Left lung (tissue), 10 donors: ENCODE results near the gene ITGB4. TPM values are rescaled to one million over a fixed set of nuclear protein-coding genes. Genes with fewer than 3 reads are reported as not detected.

Source experiments
- ATAC-seq: fragments of 200-7000 bp; cut with Tn5 transposase; one replicate; pipeline ENCODE4 v1.9.1; 2020; ENCODE audit warnings: moderate library complexity
- DNase-seq, 4 donors: peaks; one replicate each; pipeline ENCODE4 v3.0.0-alpha.2; 2013 to 2020
- H3K27ac ChIP-seq, 2 donors: fragments of 200-600 bp; sonication (generic) in 1 of 2; one replicate each; pipeline versions ENCODE4 v1.5.0 to v1.8.0; 2020 to 2021
- H3K27me3 ChIP-seq, 2 donors: fragments of 200-600 bp; sonication (generic) in 1 of 2; one replicate each; pipeline versions ENCODE4 v1.5.0 to v1.8.0; 2020 to 2021
- H3K36me3 ChIP-seq, 2 donors: fragments of 200-600 bp; sonication (generic) in 1 of 2; one replicate each; pipeline versions ENCODE4 v1.5.0 to v1.8.0; 2020 to 2021
- H3K4me1 ChIP-seq, 2 donors: fragments of 200-600 bp; one replicate each; pipeline ENCODE4 v1.8.0; 2021
- H3K4me3 ChIP-seq, 2 donors: fragments of 200-600 bp; sonication (generic) in 1 of 2; one replicate each; pipeline versions ENCODE4 v1.5.0 to v1.8.0; 2020 to 2021; ENCODE audit warnings: mild to moderate bottlenecking in 1 of 2
- H3K9me3 ChIP-seq, 2 donors: fragments of 200-600 bp; sonication (generic) in 1 of 2; one replicate each; pipeline versions ENCODE4 v1.5.0 to v1.8.0; 2020 to 2021
- CTCF ChIP-seq, 2 donors: fragments of 200-600 bp; sonication (generic) in 1 of 2; IDR thresholded peaks; one replicate each; pipeline versions ENCODE4 v1.5.0 to v1.8.0; 2021; ENCODE audit warnings: antibody characterized with exemption in 2 of 2
- intact Hi-C, 2 donors: fragments of 100-400 bp; cut with DNase I; formaldehyde crosslinking; loops; one replicate each; pipeline versions ENCODE4 v1.11.2 to v1.14.2; 2022
- polyA plus RNA-seq, 6 donors: library from polyadenylated mRNA; unstranded; fragments of 120-200 nt; gene quantifications; one replicate each; pipeline ENCODE4 v1.2.1, GENCODE V29; 2013; ENCODE audit not compliant: insufficient read length in 6 of 6
- total RNA-seq, 2 donors: library from RNA; stranded (reverse); fragmentation: NEBNext Ultra II Directional; extraction: Animal tissue kit (Norgen Biotek cat#: 25700); gene quantifications; one replicate each; pipeline ENCODE4 v1.2.1, GENCODE V29; 2021
- donor health status: DM: no; HTN: yes; CAD: no.
- donor health status: DM: no; HTN: no; CAD: no.

Gene ITGB4
- total and polyA plus RNA-seq, 8 donors = 4.6 to 54.8 (median 9.5) TPM

DNA sequence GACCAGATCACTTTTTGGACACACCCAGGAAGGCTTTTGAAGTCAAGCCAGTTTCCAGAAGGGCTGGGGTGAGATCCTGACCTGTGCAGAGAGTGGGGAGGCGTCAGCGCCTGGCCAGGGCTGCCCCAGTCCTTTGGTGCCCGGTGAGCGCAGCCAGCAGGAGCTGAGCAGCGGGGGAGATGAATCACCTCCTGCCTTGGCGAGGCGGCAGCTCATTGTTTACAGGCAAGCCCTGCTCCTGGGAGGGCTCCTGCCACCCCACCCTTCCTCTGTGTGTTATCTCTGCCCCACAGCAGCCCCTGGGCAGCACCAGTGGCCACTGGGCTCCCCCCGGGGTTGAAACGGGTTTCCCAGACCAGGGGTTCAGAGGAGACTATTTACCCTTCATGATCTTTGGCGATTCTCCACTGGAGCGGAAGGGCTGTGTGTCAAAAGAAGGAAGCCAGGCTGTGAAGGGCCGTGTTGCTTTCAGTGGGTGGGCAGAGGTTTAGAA is 14.1 kb upstream of the ITGB4 start:
- peak; percentile 67 for ATAC-seq
- no peak for DNase-seq
- no peak for TF ChIP-seq CTCF (IDR thresholded peaks at IDR 0.05)
- Histone ChIP-seq H3K27me3 (peaks cover 0 to 2% of the 10 kb centered on the region in 2 donors), H3K36me3 (peaks cover 0 to 68% of the 10 kb centered on the region in 2 donors), H3K27ac (peak overlapping the region in 1 of 2 donors; percentile 9), H3K4me1 (peaks cover 0 to 7% of the 10 kb centered on the region in 2 donors), H3K9me3 (no peaks in the 10 kb centered on the region), H3K4me3 (no peak overlapping the region)
- intact Hi-C loops = no loop called here

- peaks cover 0 to 15% of the 10 kb centered on the region in 2 donors for H3K36me3 ChIP-seq
- H3K9me3 ChIP-seq = no peaks in the 10 kb centered on the region
- no peak overlapping the region for H3K4me3 ChIP-seq
- H3K27ac ChIP-seq = no peak overlapping the region
- intact Hi-C loops = no loop called here
- TF ChIP-seq CTCF (IDR thresholded peaks at IDR 0.05) = no peak
- ATAC-seq = no peak
- peaks cover 0 to 22% of the 10 kb centered on the region in 2 donors for H3K27me3 ChIP-seq
- peaks cover 0 to 7% of the 10 kb centered on the region in 2 donors for H3K4me1 ChIP-seq
- DNase-seq = no peak
Measured at GRCh38 chr17:75712446-75712845, 8.8 kb upstream of the ITGB4 start.

- DNase-seq = no peak
- peaks cover 12 to 54% of the 10 kb centered on the region in 2 donors for H3K27me3 ChIP-seq
- H3K9me3 ChIP-seq = no peaks in the 10 kb centered on the region
- H3K4me3 ChIP-seq = no peak overlapping the region
- no peak overlapping the region for H3K27ac ChIP-seq
- H3K36me3 ChIP-seq = no peaks in the 10 kb centered on the region
- intact Hi-C loops = no loop called here
- TF ChIP-seq CTCF (IDR thresholded peaks at IDR 0.05) = no peak
- H3K4me1 ChIP-seq = peaks cover 5 to 22% of the 10 kb centered on the region in 2 donors
- ATAC-seq = no peak
Measured at GRCh38 chr17:75719732-75720131, 1.5 kb upstream of the ITGB4 start.

- no peak for DNase-seq
- no peaks in the 10 kb centered on the region for H3K9me3 ChIP-seq
- peaks cover 5 to 22% of the 10 kb centered on the region in 2 donors for H3K4me1 ChIP-seq
- H3K27ac ChIP-seq = peak overlapping the region; percentile 15 to 76
- peak overlapping the region; percentile 37 to 43 for H3K4me3 ChIP-seq
- ATAC-seq = peak; percentile 20
- TF ChIP-seq CTCF (IDR thresholded peaks at IDR 0.05) = no peak
- intact Hi-C loops = no loop called here
- H3K27me3 ChIP-seq = peaks cover 12 to 45% of the 10 kb centered on the region in 2 donors
- no peaks in the 10 kb centered on the region for H3K36me3 ChIP-seq
Measured at GRCh38 chr17:75721463-75722011, 278 bp downstream of the ITGB4 start.

DNA sequence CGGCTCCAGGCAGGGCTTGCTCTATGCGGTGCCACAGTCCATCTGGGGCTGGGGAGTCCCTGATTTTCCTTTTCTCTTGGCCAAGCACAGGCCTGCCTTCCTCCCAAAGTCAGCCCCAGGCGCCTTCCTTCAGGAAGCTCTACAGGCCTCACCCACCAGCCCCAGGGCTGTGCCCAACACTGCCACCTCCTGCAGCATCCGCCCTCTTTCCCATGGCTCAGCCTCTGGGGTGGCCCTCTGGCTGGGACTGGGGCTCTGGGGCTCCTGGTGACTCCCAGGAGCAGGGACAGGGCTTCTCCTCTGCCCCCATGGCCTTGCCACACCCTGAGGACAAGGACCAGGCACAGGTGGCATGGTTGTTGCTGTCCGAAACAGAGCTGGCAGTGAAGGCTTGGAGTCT is 817 bp downstream of the ITGB4 start:
- Histone ChIP-seq H3K36me3 (peaks cover 0 to under 1% of the 10 kb centered on the region in 2 donors), H3K4me3 (peak overlapping the region; percentile 37 to 43), H3K9me3 (no peaks in the 10 kb centered on the region), H3K27ac (peak overlapping the region; percentile 15 to 76), H3K27me3 (peaks cover 12 to 42% of the 10 kb centered on the region in 2 donors), H3K4me1 (peaks cover 5 to 22% of the 10 kb centered on the region in 2 donors)
- no peak for DNase-seq
- no peak for TF ChIP-seq CTCF (IDR thresholded peaks at IDR 0.05)
- peak; percentile 4 for ATAC-seq
- intact Hi-C loops = no loop called here
